HG03097 (cell line): Measurements from ENCODE around the gene STAT5B.
A peak's percentile ranks its signal among the peaks of the same experiment; 100 is the strongest.

Experiments
- ATAC-seq: cut with Tn5 transposase; IDR thresholded peaks from one replicate; pipeline ENCODE4 v1.9.1; 2021; ENCODE audit not compliant: unreplicated experiment, low FRiP score

Gene STAT5B

DNA sequence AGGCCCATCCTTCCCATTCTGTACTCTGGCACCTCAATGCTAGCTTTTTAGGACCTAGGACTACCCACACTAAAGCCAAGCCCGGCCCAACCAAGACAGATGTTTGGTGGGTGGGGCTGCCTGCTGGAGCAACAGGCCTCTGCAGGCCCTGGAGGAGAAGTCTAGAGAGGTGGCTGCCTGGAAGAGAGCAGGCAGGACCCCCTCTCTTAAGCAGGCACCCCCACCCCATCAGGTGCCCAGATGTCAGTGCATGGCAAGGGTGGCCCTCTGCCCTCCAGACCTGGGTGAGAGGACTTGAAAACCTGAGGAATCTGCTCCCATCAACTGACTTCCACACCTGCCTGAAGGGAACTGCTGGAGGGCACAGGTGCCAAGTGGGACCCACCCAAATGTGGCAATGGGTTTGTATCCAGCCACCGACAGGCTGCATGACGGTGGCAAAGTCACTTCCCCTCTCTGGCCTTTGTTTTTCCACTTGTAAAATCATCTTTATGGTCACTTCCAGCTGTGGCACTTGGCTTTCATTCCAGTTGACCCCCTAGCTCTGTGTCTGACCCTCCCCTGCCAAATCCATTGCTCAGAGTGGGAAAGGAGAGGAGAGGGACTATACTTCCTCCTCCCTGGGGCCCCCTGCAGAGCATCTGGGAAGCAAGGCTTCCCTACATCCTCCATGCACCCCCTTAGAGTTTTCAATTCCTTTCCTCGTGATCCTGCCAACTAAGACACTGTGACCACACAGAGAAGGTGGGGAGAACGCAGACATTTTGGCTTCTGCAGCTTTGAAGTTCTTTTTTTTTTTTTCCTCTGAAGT lies 10.4 kb upstream of the STAT5B start:
- ATAC-seq = no peak

DNA sequence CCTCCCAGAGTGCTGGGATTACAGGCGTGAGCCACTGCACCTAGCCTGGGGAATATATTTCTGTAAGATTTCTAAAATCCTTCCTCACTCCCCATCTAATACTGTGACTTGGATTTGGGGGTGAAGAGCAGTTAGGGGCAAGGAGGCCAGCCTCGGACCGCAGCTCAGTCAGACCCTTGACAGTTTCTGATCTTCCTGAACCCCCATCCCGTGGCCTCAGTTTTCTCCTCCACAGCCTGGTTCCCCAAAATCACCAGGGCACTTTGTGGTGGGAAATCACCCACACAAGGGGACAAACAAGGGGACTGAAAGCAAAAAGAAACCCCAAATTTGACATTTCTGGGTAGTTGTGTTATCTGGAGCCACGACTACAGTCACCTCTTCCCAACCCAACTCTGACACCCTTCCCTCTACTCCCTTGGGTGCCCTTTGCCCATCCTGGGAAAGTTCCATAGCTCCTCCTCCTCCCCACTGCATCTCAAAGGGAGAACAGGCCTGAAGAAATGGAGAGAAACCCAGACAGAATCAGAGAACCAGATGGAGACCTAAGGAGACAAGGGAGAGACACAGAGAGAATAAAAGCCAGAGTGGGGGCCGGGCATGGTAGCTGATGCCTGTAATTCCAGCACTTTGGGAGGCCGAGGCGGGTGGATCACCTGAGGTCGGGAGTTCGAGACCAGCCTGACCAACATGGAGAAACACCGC lies 9.3 kb upstream of the STAT5B start:
- ATAC-seq = no peak

DNA sequence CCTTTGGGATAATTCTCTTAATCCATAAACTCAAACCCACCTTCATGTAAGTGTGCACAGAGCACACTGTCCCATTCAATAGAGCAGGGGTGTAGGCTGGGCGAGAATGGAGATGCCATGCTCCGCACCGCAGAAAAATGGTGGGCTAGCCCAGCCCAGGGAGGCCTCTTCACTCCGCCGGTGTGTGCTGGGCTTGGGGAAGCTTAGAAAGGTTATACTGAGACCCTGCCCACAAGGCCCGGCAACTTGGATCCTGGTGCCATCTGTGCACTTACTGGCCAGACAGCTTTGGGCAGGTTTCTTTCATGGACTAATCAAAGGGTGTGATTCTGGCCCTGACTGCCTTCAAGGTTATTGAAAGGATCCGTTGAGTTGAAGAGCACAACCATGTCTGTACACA lies 8.4 kb upstream of the STAT5B start:
- no peak for ATAC-seq

DNA sequence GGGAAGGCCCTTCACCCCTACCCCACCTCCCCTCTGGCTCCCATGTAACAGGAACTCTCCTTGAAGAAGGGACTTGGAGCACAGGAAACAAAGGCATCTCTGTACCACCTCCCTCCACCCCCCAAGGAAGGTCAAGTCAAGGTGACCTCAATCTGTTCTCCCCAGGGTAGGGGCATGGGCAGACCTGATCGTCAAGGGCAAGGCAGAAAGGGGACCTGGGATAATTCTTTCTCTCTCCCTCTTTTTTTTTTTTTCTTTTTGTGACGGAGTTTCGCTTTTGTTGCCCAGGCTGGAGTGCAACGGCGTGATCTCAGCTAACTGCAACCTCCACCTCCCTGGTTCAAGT lies 7.8 kb upstream of the STAT5B start:
- no peak for ATAC-seq

DNA sequence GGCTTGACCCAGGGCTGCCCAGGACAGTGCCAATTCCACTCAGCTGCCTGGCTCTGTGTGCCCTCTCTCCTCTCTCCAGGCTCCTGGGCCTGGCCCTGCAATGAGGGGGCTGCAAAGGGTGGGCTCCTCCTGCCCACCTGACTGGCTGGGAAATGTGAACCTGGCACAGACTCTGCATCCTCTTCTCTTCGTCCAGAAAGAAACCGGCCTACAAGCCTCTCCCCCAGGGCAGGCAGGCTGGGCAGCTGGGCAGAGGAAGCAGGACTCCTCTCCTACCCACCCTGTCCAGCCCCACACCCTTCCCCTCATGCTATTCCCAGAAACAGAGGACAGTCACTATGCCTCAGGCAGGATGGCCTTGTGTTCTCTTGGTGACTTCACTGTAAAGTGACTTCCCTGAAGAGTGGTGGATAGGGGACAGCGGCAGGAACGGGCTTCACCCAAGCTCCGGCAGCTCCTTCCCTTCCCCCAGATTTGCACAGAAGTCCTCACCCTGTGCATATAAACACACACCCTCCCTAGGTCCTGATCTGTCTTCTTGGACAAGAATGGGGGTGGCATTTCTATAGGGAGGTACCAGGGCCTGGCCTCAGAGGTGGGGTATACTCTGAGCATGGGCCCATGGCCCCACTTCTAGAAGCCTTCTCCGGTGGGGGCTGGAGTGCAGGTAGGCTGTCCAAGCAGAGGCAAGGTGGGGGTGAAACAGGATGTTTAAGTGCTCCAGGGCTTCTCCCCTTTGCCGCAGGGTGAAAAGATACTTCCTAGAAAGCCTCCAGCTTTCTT lies 7.2 kb upstream of the STAT5B start:
- ATAC-seq = no peak

DNA sequence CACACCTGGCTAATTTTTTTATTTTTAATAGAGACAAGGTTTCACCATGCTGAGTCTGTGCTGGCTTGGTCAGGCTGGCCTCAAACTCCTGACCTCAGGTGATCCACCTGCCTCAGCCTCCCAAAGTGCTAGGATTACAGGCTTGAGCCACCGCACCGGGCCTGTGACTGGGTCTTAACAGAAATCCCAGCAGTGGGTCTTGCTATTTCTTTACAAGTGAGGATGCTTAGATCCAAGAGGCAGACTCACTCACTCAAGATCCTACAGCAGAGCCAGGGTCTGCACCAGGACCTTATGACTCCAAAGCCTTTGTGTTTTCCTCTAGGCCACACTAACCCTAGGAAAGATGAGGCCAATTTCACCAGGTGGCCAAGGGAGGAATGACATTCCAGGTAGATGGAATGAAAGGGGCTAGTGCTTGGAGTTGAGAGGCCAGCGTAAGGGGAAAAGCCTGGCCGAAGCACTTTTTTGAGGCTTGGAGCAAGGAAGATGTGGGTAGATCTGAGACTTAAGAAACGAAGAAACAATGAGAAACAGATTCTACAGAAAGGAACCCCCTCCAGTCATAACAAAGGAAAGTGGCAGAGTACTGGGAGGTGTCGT lies 6.4 kb upstream of the STAT5B start:
- no peak for ATAC-seq

GRCh38 chr17:42281571-42282096 lies 5.4 kb upstream of the STAT5B start:
- no peak for ATAC-seq

GRCh38 chr17:42279776-42280630 lies 3.8 kb upstream of the STAT5B start:
- ATAC-seq = no peak

GRCh38 chr17:42277342-42277712 lies 1.1 kb upstream of the STAT5B start:
- no peak for ATAC-seq

- peak; percentile 12 for ATAC-seq
These were observed 584 bp upstream of the STAT5B start for GRCh38 chr17:42276609-42277341.

GRCh38 chr17:42275527-42276358 lies 448 bp downstream of the STAT5B start:
- peak; percentile 38 for ATAC-seq

GRCh38 chr17:42274812-42275526 lies 1.2 kb downstream of the STAT5B start:
- no peak for ATAC-seq

GRCh38 chr17:42274253-42274542 lies 2.0 kb downstream of the STAT5B start:
- ATAC-seq = no peak

GRCh38 chr17:42273474-42274252 lies 2.5 kb downstream of the STAT5B start:
- no peak for ATAC-seq

DNA sequence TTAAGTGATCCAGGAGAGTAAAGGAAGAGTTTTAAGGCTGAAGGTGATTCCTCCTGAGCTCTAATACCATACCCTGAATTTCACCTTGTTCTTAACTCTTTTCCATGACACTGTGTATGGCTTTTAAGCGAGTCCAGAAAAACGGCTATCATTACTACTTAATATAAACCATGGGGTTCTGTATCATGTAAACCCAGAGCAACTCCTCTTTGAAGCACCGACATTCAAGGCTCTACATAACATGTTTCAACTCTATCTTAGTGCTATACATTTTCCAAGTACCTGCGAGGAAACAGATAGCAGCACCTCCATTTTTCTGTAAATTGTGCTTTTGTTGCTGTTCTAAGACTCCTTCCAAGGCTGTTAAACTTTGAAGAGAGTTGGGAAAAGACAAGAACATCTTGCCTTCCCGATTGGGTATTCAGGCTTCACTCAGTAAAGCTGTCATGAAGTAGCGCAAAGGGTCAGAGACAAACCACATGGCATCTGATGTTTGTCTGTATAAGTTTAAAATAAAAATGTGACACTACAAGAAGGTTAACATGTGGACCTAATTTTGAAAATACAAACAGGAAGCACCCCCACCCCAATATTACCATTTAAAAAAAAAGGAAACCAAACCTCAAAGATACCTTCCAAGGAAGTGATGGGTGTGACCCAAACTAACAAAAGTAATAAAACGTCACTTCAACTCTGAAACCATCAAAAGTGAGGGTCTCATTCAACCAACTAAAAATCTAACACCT lies 3.9 kb downstream of the STAT5B start:
- ATAC-seq = no peak

GRCh38 chr17:42271779-42272035 lies 4.5 kb downstream of the STAT5B start:
- no peak for ATAC-seq
